ENCODE data around the gene SBDS.
"Not testable (repeated sequence)": the region's sequence is repeated elsewhere in the genome, so short reads cannot be mapped to it uniquely, and the experiment has no call there.

DNA sequence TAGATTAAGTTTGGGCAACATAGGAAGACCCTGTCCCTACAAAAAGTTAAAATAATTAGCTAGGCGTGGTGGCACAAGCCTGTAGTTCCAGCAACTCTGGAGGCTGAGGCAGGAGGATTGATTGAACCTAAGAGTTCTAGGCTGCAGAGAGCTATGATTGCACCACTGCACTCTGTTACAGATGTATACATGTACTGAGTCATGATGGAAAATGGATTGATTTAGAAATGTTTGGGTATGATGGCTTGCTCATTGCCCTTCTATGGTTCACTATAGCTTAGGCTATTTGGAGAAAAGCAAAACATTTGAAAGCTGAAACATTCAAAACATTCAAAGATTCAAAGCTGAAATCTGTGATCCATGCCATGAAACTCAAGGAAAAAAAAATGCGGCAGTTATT is 16.4 kb downstream of the SBDS start:
- TF ChIP-seq, protein P1, sequence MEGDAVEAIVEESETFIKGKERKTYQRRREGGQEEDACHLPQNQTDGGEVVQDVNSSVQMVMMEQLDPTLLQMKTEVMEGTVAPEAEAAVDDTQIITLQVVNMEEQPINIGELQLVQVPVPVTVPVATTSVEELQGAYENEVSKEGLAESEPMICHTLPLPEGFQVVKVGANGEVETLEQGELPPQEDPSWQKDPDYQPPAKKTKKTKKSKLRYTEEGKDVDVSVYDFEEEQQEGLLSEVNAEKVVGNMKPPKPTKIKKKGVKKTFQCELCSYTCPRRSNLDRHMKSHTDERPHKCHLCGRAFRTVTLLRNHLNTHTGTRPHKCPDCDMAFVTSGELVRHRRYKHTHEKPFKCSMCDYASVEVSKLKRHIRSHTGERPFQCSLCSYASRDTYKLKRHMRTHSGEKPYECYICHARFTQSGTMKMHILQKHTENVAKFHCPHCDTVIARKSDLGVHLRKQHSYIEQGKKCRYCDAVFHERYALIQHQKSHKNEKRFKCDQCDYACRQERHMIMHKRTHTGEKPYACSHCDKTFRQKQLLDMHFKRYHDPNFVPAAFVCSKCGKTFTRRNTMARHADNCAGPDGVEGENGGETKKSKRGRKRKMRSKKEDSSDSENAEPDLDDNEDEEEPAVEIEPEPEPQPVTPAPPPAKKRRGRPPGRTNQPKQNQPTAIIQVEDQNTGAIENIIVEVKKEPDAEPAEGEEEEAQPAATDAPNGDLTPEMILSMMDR (conservative IDR thresholded peaks at IDR 0.05; ENCODE audit: low read depth, low read length): not testable (repeated sequence)
- not testable (repeated sequence) for TF ChIP-seq EZH2phosphoT487 (IDR thresholded peaks at IDR 0.05; ENCODE audit: borderline replicate concordance, low read length); EZH2 (IDR thresholded peaks at IDR 0.05; ENCODE audit: low read length, unreplicated experiment)

All from PC-3 (cell line).